ENCODE results near the gene LIN7A.
"Not testable (repeated sequence)": the region's sequence is repeated elsewhere in the genome, so short reads cannot be mapped to it uniquely, and the experiment has no call there.

The LIN7A gene

DNA sequence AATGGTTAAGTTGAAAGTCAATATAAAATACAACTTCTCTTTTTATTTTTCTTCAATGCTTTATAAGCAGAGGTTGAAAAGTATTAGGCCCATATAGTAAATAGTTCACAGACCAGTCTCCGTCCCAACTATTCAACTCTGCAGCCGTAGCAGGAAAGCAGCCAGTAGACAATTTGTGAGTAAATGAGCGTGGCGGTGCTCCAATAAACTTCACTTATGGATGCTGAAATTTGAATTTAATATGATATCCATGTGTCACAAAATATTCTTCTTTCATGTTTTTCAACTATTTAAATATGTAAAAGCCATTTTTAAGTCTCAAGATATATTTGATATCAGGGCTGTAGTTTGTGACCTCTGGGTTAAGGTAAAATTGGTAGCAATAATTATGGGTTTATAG lies 17.7 kb downstream of the LIN7A start:
- DNase-seq (ENCODE audit: low read depth in 2 of 2), result no peak

DNA sequence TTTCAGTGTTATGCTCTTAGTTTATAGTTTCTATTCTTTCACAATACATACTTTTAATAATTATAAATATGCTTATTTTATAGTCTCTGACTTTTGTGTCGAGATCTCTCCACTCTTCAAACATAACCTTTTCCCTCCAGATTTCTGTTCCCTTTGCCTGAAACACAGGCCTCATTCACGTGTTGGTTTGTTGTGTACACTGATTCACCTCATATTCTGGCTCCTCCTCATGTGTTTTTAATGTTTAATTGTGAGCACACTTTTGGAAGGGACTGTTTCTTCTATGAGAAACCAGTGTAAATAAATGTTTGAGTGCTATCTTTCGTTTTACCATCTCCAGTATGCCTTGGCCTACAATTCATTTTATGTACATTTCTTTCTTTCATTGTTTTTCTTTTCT lies 20.1 kb downstream of the LIN7A start:
- DNase-seq (ENCODE audit: low read depth in 2 of 2), result no peak

DNA sequence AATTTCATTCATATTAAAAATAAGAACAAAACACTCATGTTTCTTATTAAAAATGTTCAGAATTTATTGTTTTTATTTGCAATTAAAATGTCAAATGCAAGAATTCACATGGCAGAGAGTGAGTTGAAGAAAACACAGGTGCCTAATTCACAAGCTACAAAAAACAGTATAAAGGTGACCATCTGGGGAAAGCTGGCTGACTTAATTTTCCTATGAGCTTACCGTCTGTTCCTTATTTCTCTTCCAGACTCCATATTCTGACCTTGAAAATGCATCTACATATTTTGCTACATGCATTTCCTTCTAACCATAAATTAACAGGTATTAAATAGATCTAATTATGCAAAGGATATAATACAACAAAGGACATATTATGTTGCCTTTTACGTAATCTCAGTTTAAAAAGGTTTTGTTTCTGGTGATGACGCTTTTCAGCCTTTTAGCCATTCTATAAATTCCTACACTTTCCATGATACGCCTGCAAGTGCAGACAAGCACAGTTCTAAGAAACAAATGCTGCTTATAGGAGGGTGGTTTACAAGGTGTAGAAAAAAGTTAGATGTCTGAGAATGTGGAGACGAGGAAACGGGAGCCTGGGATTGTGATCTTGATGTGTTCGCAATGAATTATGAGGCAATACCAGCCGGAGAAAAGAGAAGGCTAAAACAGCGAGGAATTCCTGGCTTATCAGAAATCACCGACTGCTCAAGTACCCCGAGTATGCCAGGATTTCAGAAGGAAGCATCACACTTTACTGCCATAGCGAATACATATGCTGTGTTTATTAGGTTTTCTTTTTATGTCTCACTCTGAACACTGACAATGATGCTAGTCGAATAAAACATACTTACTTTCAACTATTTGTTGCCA lies 24.6 kb downstream of the LIN7A start:
- no peak for DNase-seq (ENCODE audit: low read depth in 2 of 2)

DNA sequence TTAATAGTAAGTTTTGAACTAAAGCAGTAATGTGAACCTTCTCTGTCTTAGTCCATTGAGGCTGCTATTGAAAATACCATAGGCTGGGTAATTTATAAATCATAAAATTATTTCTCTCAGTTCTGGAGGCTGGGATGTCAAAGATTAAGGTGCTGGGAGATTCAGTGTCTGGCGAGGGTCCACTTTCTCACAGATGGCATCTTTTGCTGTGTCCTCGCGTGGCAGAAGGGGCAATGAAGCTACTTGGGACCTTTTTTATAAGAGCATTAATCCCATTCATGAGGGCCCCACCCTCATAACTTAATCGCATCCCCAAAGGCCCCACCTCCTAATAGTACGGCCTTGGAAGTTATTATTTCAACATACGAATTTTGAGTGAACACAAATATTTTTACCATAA lies 28.4 kb downstream of the LIN7A start:
- DNase-seq (ENCODE audit: low read depth in 2 of 2), result no peak

DNA sequence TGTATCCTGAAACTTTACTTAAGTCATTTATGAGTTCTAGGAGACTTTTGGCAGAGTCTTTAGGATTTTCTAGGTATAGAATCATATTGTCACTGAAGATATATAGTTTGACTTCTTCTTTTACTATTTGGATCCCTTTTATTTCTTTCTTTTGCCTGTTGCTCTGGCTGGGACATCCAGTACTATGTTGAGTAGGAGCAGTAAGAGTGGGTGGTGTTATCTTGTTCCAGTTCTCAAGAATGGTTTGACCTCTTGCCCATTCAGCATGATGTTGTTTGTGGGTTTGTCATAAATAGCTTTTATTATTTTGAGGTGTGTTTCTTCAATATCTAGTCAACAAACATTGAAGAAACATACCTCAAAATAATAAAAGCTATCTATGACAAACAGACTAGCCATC lies 35.0 kb downstream of the LIN7A start:
- no peak for DNase-seq (ENCODE audit: low read depth in 2 of 2)

DNA sequence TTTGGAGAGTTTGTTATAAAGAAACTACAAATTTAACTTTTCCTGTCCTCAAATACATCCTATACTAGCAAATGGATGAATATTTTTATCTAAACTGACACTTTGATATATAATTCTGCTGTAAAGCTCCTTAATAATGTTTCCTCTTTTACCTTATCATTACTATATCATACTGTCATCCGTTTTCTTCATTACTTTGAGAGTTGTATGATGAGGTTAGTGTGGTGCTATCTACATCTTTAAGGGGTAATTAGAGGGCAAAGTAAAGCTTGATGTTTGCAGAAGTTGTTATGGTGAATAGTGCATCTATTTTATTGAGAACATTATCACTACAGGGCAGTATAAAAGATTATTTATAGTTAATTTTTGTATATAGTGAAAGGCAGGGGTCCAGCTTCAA lies 36.1 kb downstream of the LIN7A start:
- no peak for DNase-seq (ENCODE audit: low read depth in 2 of 2)

DNA sequence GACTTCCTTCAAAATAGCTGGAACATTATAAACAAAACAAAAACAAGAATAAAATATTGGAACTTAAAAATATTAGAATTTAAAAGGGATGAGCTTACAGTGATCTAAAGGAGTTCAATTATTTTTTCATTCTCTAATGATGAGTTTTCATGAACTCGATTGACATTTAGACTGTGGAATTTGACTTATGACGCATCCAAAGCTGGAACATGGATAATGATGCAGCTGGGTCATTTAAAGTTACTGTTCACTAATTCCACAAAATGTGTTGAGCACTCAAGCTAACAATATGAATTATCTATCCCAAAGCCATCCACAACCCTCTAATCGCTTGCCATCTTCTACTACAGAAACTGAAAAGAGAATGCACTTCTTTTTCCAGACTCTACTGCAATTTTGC lies 42.5 kb downstream of the LIN7A start:
- no peak for DNase-seq (ENCODE audit: low read depth in 2 of 2)

DNA sequence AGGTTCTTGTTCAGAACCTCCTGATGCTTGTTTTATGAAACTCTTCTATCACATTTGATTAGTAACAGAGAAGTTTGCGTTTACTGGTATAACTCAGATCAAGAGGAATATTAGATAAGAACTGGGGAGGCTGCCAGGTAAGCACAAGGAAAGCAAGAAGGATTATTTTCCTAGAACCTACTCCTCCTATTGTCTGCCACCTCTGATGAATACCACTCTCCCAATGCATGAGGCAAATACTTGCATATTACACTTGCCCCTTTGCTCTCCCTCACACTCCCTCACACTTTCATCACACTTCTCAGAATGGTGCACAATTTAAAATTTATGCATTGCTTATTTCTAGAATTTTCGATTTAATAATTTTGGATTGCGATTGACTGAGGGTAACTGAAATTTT lies 43.6 kb downstream of the LIN7A start:
- no peak for DNase-seq (ENCODE audit: low read depth in 2 of 2)

DNA sequence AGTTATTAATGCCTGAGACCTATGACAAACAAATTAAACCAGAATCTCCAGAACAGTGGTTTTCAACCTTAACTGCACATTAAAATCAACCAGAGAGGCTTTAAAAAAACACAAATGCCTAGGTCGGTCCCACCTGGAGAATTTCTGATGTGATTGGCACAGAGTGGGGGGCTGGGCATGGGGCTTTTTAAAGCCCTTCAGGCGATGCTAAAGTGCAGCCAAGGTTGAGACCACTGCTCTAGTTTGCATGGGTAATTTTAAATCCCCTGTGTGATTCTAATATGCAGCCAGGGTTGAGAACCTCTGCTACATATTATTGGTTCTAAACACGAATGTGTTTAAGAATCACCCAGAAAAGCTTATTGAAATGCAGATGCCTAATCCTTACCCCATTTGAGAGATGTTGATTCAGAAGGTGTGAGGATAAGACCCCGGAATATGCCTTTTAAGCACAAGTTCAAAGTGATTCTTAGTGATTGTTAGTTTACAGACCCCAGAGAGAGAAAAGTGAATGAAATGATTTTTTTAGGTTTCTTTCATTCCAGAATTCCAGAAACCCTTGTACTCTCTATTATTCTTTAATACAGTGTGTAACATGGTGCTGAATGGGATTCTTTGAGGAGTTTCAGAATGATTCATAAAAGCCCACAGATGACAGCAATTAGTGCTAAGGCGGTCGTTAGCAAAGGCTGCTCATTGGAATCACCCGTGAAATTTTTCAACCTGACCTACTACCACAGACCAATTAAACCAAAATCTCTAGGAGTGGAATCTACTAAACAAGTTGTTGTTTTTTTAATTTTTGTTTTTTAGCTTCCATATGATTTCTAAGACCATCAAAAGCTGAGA lies 44.9 kb downstream of the LIN7A start:
- no peak for DNase-seq (ENCODE audit: low read depth in 2 of 2)

DNA sequence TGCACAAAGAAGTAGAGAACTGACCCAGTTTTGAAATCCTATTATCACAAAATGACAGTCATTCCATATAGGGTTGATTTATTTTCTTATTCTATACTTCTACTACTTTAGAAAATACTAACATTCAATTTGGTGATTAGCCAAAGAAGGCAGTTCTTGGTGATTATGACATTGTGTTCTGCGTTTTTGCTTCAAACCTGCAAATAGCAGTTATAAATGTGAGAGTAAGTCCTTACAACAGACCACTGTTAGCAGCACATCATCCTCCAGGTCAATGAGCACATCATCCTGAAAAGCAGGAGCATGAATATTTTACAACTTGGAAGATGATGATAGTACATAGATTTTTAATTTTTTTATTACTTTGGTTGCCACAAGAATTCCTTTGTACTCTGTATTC lies 53.1 kb downstream of the LIN7A start:
- DNase-seq (ENCODE audit: low read depth in 2 of 2), result no peak

DNA sequence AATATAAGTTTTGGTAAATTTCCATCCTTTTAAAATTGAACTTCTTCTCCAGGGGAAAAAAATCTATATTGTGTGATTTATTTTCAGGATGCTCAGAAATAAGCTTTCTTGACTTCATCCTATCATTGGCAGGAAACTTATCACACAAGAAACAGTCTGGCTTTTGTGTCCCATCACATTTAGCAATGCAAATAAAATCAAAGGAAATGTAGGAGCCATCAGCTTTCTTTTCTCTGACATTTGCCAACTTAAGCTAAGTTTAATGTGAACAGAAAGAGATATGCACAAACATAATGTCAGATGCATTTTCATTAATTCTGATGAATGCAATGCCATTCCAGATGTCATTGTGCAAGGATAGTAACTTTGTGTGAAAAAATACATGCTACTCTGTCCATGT lies 56.6 kb downstream of the LIN7A start:
- DNase-seq (ENCODE audit: low read depth in 2 of 2), result no peak

DNA sequence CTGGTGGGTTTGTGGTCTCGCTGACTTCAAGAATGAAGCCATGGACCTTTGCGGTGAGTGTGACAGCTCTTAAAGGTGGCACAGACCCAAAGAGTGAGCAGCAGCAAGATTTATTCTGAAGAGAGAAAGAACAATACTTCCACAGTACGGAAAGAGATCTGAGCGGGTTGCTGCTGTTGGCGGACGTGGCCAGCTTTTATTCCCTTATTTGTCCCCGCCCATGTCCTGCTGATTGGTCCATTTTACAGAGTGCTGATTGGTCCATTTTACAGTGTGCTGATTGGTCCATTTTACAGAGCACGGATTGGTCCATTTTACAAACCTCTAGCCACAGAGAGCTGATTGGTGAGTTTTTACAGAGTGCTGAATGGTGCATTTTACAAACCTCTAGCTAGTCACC lies 59.3 kb downstream of the LIN7A start:
- not testable (repeated sequence) for DNase-seq (ENCODE audit: low read depth in 2 of 2)

DNA sequence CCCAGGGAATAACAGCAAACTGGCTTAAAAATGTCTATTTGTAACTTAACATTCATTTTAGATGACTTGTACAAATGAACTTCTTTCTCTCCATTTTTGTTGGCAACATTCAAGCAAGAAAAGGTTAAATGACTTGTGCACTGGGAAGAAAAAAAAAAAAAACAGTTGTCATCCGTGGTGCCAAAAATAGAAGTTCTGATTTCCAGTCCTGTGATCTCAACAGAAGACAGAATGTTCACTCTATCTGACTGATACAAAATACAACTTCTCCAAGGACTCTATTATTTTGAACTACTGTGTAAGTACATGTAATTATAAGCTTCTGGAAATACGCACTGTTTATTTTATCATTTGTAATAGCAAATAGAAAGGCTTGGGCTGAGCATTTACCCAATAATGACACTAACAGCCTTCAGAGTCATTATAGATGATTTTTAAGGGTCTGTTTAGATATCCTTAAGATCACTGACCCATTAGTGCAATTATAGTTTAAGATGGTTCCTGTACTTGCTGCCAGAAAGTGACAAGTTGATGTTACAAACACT lies 59.9 kb downstream of the LIN7A start:
- DNase-seq (ENCODE audit: low read depth in 2 of 2), result no peak

DNA sequence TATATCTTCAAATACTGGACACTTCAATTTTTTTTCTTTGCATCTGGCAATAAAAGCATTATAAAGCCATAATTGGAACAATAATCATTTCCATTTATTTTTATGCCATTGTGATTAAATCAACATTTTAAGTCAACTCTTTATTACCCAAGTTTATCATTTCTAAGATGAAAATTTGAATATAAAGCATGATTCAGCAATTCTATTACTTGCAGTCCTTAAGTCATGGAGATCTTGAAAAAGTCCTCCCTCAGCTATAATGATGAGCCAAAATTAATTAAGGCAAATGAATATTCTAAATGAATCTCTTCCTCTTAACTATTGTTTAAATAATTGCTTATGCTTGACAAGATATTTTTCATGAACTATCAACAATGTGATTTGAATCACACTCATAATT lies 65.7 kb downstream of the LIN7A start:
- no peak for DNase-seq (ENCODE audit: low read depth in 2 of 2)

DNA sequence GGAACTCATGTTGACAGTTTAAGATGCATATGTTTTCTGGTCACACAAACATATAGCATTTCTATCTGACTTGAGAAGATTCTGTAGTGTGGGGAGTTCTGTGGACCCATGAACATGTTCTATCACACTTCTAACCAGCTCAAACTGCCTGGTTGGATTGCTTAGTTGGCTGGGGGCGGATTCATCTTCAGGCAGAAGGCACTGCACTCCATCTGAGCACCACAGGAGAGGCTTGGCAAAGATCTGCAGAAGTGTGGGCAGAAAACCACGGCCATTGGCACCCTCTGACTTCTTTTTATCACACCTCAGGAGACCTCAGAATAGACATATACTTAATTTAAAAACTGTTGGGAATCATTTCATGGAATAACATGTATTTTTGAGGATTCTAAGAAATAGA lies 68.5 kb downstream of the LIN7A start:
- DNase-seq (ENCODE audit: low read depth in 2 of 2), result no peak

DNA sequence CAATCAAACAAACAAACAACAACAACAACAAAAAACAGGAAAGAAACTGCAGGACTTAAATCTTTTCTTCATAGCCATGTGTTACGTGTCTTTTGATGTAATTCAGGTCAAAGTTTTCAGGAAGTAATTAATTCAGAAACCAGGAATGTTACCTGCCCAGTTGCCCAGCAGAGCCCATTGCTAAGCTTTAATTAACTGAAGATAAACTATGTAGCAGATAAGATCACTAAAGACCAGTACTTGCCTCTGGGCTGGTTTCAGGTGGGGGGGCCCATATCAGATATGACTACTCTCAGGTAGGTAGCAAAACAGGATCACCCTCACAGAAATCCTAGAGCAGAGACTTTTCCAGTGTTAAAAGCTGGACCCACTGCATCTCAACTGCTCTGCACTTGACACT lies 69.2 kb downstream of the LIN7A start:
- DNase-seq (ENCODE audit: low read depth in 2 of 2), result no peak

DNA sequence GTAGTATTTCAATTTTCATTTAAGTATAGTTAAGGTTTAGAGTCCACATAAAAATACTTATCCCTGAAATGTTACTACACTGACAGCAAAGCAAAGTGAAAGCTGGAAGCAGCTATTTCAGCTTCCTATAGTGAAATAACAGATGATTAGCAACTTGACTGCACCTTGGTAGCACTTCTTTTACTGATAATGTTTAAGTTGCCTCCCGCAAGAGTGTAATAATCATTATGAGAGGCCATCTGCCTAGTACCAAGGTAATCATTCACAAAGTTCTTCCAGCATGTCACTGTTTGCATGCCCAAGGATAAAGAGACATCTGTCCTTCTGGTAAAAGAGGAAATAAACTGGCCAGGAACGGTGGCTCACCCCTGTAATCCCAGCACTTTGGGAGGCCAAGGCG lies 69.8 kb downstream of the LIN7A start:
- DNase-seq (ENCODE audit: low read depth in 2 of 2), result no peak

DNA sequence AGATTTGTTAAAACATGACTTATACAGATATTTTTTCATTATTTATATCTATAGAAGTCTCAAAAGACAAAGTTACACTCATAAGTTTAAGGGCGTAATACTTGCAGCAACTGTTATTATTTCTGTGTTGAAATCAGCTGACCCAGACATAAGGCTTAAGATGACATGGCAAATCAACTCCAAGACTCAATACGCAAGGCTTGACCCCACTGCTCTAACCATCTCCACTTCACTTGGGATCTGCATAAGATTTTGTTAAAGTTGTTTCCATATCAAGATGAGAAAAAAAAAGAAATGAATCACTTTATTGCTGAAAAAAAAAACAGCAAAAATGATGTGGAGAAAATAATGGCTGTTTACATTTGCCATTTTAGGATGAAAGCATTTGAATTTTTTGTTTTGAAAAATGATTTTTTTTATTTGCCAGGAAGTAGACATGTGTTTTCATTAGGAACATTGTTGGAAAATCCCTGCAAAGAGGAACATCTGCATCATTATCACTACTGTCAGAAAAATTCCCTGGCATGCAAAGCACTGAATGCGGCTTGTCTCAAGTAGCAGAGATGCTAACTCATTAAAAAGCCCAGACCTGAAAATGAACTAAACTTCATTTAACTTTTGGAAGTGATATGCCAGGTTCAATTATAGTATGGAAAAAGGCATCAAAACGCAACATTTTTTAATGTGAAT lies 73.5 kb downstream of the LIN7A start:
- no peak for DNase-seq (ENCODE audit: low read depth in 2 of 2)

DNA sequence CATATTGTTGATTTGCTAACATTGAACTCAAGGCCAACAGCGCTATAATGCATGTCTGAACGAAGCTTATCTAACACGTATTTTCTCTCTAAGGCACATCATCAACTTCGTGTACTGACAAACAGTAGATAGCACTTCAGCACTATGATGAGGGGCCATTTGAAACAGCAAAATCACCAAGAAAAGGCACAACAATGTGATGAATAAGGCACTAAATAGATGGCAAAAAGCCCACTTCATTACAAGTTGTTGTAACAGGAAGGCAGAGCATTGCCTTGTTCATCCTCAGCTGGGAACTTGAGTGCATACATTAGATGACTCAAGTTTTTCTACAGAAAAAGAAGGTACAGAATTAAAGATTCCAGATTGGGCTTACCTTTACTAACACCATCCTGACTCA lies 75.2 kb downstream of the LIN7A start:
- DNase-seq (ENCODE audit: low read depth in 2 of 2), result no peak

DNA sequence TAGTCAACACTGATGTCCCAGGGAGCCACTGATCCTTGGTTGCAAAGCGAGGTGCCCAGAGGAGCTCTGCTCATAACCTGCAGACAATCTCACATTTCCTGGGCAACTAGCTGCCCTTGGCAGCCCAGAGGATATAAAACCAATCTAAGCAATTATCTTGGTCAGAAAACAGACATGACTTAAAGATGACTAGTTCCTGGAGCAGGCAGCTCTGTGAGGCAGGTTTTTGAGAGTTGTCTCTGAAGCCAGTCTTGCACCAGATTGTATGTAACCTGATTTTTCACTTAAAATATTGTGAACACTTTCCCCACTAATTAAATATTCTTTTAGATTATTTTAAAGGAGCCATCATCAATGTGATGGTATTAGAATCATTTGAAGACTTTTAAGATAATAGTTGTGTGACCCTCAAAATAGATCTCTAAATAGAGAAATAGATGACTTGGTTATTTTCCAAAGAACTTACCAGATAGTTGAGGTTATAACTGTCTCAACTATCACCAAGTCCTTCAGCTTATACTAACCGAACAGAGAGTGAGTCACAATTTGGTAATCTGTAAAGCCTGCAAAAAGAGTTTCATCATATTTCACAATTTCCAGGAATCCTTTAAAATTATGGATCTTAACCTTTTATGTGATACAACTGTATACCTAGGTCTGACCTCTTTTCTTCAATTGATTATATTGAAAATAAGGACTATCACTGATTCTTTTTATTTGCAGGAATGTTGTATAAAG lies 75.9 kb downstream of the LIN7A start:
- DNase-seq (ENCODE audit: low read depth in 2 of 2), result no peak

DNA sequence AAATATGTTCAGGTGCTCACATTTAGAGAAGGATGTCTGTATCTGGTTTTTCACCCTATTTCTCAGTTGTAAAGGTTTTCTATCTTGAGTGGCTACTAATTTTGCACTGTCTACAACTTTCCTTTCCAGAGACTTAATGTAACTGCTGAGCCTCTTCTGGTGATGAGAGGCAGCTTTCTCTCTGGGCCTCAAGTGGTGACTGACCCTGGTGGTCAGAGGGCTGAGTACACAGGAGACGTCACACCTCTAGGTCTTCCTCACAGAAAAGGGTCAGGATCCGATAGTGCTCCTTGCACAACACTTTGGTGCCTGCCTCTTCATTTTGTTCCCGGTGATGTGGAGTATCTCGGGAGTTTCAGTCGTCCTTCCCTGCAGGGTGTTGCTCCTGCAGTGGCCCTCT lies 76.8 kb downstream of the LIN7A start:
- DNase-seq (ENCODE audit: low read depth in 2 of 2), result no peak

DNA sequence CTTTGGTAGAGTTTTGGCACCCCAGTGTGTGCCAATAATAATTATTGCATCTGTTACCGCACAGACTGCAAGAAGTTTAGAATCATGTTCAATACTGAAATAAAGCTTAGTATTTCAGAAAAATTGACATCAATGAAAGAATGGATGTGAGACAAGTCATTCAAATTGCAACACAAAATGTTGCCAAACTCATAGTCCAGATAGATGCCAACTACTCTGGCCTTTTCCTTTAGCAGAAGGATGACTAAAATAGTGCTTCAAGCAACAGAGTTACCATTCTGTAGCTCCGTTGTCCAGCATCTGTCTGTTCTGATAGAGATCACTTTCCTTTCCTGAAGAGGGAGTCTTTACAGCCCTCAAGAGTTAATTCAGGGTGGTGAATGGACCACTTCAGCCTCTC lies 77.5 kb downstream of the LIN7A start:
- DNase-seq (ENCODE audit: low read depth in 2 of 2), result no peak
